ENCODE results near the gene OLFML2A.
A peak's percentile ranks its signal among the peaks of the same experiment; 100 is the strongest.

The OLFML2A gene

DNA sequence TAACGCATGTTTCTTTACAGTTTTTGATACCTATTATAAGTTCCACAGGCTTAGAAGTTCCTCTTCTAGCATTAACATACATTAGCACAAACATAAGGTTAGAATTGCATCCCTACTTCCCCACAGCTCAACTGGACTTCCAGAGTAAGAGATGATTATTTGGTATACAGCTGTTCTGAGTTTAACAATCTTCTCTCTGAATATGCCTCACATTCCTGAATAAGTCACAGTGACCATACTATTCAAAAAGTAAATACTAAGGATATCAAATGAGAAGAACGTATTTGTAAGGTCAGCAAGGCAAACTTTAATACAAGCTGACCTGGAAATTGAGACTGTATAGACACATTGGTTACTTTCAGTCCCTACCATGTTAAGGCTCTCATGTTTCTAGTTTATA is 27.2 kb upstream of the OLFML2A start:
- ChIA-PET CTCF (interaction anchor here (0.7 kb wide), 2 partner anchors 103 to 1861 kb away, joined by 3 to 4 read pairs; partner anchors contain the start of gene WDR38), POLR2A (ENCODE audit: low non-redundant PET) (no interaction called here)
- DNase-seq (ENCODE audit: low spot score) = no peak
- H3K27ac ChIP-seq = no peak overlapping the region
- no peak for TF ChIP-seq CTCF (conservative IDR thresholded peaks at IDR 0.05; ENCODE audit: low read depth)

GRCh38 chr9:124752967-124753366 is 24.0 kb upstream of the OLFML2A start:
- ChIA-PET POLR2A (ENCODE audit: low non-redundant PET) (no interaction called here), CTCF (interaction anchor here (0.6 to 1.7 kb wide), 3 partner anchors 11 to 489 kb away, joined by 3 to 4 read pairs (median 3); no protein-coding TSS in a partner anchor)
- TF ChIP-seq CTCF (conservative IDR thresholded peaks at IDR 0.05; ENCODE audit: low read depth) = no peak
- no peak overlapping the region for H3K27ac ChIP-seq
- peak; percentile 71 for DNase-seq (ENCODE audit: low spot score)

GRCh38 chr9:124754289-124754688 is 22.6 kb upstream of the OLFML2A start:
- DNase-seq (ENCODE audit: low spot score) = peak; percentile 43
- no peak overlapping the region for H3K27ac ChIP-seq
- ChIA-PET POLR2A (ENCODE audit: low non-redundant PET) (no interaction called here), CTCF (interaction anchor here (0.6 to 1.7 kb wide), 7 partner anchors 8 to 402 kb away, joined by 3 to 6 read pairs (median 4); no protein-coding TSS in a partner anchor)
- TF ChIP-seq CTCF (conservative IDR thresholded peaks at IDR 0.05; ENCODE audit: low read depth) = peak; percentile 63

DNA sequence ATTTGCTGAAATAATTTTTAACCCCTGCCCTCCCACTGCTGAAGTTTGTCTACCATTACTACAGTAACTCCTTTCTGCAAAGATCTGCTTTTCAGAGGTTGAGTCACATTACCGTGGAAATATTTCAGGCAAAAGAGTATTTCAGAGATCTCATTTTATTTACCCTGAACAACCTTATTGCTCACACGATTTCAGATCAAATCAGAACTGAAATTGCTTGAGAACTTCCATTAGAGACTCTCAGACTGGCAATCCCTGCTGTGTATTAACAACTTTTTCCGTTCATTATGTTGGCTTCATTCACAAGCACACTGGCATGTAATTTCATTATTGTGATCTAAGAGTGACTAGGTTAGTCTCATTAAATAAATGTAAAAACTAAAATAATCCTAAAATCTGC is 21.9 kb upstream of the OLFML2A start:
- H3K27ac ChIP-seq = no peak overlapping the region
- no peak for TF ChIP-seq CTCF (conservative IDR thresholded peaks at IDR 0.05; ENCODE audit: low read depth)
- CTCF ChIA-PET = interaction anchor here (0.9 kb wide), 1 partner anchor 12 kb away, joined by 4 read pairs; no protein-coding TSS in a partner anchor
- DNase-seq (ENCODE audit: low spot score) = no peak
- POLR2A ChIA-PET (ENCODE audit: low non-redundant PET) = no interaction called here

GRCh38 chr9:124756011-124756410 is 20.9 kb upstream of the OLFML2A start:
- no peak for TF ChIP-seq CTCF (conservative IDR thresholded peaks at IDR 0.05; ENCODE audit: low read depth)
- H3K27ac ChIP-seq = no peak overlapping the region
- POLR2A ChIA-PET (ENCODE audit: low non-redundant PET) = no interaction called here
- DNase-seq (ENCODE audit: low spot score) = no peak
- CTCF ChIA-PET = interaction anchor here (0.6 to 1.1 kb wide), 2 partner anchors 44 to 1839 kb away, joined by 3 to 4 read pairs; no protein-coding TSS in a partner anchor

GRCh38 chr9:124757616-124758015 is 19.3 kb upstream of the OLFML2A start:
- no peak for DNase-seq (ENCODE audit: low spot score)
- ChIA-PET CTCF (interaction anchor here (0.6 to 1.2 kb wide), 3 partner anchors 19 to 95 kb away, joined by 3 to 5 read pairs (median 3); partner anchors contain the start of gene WDR38), POLR2A (ENCODE audit: low non-redundant PET) (no interaction called here)
- TF ChIP-seq CTCF (conservative IDR thresholded peaks at IDR 0.05; ENCODE audit: low read depth) = no peak
- H3K27ac ChIP-seq = no peak overlapping the region

Measured in RWPE1 (cell line).